Activated T-helper 1 cell treated with anti-CD3 and anti-CD28 coated beads, Interleukin-2, amount 50 U/mL, for 16 hours (primary cell): ENCODE results near the gene TAF11L3.
"Not testable (repeated sequence)": the region's sequence is repeated elsewhere in the genome, so short reads cannot be mapped to it uniquely, and the experiment has no call there.

Experiments
- DNase-seq, 2 donors: peaks; one replicate each; pipeline ENCODE4 v3.0.0-alpha.2; 2020; ENCODE audit warnings: low read depth in 1 of 2, low spot score in 1 of 2

TAF11L3 gene

DNA sequence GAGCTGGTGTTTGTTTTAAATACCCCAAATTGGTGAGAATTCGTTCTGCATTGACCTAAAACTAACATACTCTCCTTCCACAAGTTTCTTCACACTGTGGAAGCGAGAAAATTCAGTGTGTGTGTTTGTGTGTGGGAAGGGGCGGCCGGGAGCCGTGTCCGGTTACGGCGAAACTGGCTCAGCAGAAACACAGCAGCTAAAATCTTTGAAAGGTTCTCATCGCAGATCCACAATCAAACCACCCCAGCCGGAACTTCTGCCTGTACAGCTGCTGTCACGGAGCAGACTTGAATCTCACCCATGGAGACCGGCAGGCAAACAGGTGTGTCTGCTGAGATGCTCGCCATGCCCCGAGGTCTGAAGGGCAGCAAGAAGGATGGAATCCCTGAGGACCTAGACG lies at the start of gene TAF11L3:
Gene TAF11L3 (plus strand): TSS at position 301 of the 400 bp plus-strand sequence.
- DNase-seq = not testable (repeated sequence)

DNA sequence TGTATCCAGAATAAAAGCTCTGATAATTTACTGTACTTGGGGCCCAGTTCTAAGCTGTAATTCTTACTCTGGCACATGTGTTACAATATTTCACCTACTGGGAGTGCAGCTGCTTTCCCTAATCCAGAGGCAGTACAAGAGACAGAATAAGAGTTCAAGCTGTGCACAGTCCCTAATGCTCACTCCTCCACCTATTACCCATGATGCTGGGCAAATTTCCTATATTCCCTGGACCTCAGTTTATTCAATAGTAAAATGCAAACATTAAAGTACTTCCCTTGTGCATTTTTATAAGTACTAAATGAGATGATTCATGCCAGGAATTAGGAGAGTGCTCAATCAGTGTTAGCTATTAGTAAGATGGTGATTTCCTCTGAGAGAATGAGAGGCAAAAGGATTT lies 48.1 kb upstream of the TAF11L3 start:
- DNase-seq = no peak

DNA sequence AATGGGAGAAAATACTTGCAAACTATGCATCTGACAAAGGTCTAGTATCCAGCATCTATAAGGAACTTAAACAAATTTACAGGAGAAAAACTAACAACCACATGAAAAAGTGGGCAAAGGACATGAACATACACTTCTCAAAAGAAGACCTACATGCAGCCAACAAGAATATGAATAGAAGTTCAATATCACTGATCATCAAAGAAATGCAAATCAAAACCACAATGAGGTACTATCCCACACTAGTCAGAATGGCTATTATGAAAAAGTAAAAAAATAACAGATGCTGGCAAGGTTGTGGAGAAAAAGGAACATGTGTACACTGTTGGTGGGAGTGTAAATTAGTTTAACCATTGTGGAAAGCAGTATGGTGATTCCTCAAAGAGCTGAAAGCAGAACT lies 43.1 kb upstream of the TAF11L3 start:
- not testable (repeated sequence) for DNase-seq

DNA sequence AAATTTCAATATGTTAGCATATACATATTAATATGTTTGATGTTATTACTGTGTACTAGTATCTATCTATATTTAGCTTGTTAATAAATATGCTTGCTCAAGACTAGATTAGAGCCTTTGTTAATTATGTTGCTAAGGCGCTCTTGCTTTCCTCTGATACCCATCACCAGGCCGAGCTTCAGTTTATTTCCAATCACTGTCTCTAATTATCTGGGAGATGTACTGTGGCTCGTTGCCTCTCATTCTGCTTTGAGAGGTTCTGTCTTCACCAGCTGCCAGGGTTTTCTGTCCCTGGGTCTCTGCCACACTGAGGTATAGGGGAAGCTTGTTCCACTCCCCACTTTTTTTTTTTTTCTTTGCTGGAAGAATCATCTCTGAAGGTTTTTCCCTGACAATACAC lies 41.1 kb upstream of the TAF11L3 start:
- no peak for DNase-seq

DNA sequence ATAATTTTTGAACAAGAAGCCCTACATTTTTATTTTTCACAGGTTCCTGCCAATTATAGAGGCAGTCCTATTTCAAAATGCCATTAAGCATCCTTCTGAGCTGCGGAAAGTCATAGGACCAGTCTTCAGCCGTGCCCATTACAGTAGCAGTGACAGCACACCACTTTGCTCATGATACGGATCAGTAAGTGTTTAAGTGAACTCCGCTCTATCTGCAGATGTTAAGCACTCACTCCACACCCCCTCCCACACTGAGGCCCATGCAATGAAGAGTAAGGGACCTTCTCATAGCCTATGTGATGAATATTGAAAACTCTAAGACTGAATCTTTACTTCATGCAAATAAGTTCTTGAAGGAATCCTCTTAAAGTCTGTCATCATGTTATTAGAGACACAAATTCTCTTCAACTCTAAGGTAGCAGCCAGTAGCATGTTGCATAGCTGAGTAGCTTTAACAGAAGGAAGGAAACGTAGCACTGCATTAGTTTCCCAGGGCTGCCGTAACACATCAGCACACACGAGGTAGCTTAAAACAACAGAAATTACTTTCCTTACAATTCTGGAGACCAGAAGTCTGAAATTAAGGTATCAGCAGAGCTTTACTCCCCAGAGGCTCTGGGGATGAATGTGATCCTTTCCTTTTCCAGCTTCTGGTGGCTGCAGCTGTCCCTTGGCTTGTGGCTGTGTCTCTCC lies 40.4 kb upstream of the TAF11L3 start:
- no peak for DNase-seq

DNA sequence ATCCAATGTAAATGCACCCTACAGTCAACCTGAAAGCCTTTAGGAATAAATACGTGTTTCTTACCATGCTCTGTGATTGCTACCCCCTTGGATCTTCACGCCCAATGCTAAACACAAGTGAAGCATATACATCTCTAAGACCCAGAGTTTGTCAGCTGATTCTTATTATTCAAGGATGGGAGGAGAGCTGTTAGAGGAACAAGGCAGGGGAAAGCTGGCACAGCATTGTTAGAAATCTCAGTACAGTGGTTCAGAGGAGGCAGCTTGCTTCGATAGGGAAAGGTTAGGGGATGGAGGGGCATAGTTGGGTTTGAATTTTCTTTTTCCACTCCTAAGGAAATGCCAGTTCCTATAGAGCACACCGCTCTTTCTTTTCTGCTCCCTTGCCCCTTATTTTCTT lies 36.8 kb upstream of the TAF11L3 start:
- no peak for DNase-seq

DNA sequence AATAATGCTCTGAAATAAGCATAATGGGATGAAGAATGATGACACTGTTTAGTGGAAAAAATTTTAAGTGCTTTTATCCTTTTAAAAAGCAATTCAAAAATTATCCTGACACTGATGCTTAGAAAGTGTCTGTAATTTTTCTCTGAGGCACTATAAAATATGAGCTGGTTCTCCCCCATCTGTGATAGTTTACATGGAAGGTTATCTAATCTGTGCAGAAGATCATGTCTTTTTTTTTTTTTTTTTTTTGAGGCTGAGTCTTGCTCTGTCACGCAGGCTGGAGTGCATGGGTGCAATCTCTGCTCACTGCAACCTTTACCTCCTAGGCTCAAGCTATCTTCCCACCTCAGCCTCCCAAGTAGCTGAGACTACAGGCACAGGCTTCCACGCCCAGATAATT lies 35.4 kb upstream of the TAF11L3 start:
- DNase-seq = no peak

DNA sequence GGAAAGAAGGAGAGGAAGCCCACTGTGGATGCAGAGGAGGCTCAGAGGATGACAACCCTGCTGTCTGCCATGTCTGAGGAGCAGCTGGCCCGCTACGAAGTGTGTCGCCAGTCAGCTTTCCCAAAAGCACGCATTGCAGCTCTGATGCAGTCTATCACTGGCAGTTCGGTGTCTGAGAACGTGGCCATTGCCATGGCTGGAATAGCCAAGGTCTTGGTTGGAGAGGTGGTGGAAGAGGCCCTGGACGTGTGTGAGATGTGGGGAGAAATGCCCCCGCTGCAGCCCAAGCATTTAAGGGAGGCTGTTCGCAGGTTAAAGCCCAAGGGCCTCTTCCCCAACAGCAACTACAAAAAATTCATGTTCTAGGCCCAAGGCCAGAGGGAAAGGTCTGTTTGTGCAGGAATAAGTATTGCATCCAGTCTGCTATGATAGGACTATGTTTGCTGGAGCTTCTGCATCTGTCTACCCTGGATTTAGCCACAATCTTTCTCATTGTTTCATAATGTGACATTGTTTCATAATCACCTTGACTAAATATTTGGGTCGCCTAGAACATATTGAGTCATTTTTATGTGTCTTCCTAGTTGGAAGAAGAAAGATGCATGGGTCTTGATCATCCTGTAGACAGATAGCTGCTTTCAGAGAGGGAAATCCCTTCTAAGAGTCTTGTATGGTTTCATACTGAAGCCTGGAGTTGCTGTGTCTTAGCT lies 31.5 kb upstream of the TAF11L3 start:
- not testable (repeated sequence) for DNase-seq

DNA sequence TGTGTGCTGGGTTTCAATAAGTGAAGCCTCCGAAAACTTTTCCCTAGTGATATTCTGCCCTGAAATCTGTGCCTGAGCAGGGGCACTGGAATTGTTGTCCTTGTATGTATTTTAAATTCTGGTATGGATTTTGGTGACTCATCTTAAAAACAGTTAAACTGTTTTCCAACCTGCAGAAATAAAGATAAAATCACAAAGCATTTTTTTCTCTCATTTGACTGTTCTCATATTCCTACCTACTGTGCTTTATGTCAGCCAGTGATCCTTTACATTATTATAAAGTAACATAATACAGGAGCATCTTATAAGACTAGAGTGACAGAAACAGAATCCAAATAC lies 31.0 kb upstream of the TAF11L3 start:
- no peak for DNase-seq

DNA sequence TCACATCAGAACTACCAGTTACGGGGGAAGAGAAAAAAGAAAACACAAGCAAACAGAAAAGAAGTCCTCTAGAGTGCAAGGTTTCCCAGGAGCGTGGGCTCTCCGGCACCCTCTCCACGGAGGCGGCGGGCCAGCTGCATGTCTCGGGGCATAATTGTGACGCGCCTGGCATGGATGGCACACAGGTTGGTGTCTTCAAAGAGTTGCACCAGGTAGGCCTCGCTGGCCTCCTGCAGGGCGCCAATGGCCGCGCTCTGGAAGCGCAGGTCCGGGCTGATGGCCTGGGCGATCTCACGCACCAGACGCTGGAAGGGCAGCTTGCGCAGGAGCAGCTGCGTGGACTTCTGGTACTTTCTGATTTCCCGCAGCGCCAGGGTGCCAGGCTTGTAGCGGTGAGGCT lies 26.9 kb upstream of the TAF11L3 start:
- DNase-seq = not testable (repeated sequence)

DNA sequence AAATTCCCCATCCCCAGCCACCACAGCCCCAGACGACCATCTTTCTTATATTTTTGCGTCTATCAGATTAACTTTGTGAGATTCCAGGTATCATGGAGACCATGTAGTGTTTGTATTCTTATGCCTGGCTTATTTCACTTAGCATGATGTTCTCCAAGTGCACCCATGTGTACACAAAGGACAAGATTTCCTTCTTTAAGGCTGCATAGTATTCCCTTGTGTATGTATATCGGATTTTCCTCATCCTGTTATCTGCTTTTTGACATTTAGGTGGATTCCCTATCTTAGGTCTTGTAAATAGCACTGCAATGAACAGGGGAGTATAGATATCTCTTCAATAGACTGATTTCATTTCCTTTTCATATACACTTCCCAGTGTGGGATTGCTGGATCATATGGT lies 25.4 kb upstream of the TAF11L3 start:
- DNase-seq = no peak

DNA sequence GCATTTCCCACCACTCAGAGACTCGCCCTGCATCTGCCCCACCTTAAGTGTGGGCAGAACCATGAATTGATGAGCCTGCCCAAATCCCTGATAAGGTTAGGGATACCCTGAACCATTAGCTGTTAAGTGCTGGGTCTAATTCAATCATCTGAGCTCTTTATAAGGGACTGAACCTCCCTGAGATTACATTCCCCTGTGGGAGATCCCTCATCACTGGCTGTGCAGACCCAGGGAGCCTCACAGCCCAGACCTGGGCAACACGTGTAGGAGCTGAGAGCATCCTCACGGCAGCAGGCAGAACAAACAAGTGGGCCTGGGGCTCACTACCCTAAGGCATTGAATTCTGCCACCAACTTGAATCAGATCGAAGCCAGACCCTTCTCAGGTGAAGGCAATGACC lies 20.7 kb upstream of the TAF11L3 start:
- no peak for DNase-seq

DNA sequence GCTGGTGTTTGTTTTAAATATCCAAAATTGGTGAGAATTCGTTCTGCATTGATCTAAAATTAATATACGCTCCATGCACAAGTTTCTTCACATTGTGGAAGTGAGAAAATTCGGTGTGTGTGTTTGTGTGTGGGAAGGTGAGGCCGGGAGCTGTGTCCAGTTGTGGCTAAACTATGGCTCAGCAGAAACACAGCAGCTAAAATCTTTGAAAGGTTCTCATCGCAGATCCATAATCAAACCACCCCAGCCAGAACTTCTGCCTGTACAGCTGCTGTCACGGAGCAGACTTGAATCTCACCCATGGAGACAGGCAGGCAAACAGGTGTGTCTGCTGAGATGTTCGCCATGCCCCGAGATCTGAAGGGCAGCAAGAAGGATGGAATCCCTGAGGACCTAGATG lies 20.2 kb upstream of the TAF11L3 start, which contains the start of gene TAF11L2:
Gene TAF11L2 (plus strand): TSS at position 301 of the 400 bp plus-strand sequence.
- DNase-seq = not testable (repeated sequence)

DNA sequence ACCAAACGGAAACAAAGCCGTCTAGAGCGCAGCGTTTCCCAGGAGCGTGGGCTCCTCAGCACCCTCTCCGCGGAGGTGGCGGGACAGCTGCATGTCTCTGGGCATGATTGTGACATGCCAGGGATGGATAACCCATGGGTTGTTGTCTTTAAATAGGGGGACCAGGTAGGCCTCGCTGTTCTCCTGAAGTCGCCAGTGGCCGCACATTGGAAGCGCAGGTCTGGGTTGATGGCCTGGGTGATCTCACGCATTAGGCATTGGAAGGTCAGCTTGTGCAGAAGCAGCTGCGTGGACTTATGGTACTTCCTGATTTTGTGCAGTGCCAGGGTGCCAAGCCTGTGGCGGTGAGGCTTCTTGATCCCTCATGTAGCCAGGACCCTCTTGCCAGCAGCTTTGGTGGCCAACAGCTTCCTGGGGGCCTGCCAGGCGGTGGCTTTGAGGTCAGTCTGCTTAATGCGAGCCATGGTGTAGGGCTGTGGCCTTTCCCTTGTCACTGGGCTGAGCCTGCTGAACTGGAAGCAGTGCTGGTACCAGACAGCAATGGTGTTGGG lies 6.3 kb upstream of the TAF11L3 start:
- no peak for DNase-seq

DNA sequence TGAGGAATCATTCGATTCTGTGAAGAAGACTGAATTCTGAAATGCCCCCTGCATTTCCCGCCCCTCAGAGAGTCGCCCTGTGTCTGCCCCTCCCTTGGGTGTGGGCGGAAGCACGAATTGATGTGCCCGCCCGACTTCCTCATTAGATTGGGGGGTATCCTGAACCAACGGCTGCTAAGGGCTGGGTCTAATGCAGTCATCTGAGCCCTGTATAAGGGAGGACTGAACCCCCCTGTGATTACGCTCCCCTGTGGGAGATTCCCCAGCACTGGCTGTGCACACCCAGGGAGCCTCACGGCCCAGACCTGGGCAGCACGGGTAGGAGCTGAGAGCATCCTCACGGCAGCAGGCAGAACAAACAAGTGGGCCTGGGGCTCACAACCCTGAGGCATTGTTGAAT lies 641 bp upstream of the TAF11L3 start:
- DNase-seq = not testable (repeated sequence)

DNA sequence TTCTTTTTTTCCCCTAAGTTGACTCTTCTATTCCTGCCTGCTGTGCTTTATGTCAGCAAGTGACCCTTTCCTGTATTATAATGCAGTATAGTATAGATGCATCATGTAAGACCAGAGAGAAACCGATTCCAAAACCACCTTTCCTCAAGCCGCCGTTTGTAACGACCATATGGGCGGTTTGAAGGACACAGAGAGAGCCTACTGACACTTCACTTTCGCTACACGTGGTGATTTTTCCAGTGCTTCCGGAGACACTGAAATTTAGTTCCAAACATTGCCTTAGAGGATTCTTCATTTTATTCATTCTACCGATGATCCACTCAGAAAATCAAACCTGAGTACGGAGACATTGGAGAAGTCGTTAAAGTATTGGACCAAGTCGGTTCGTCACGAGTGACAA lies 1.3 kb downstream of the TAF11L3 start:
- DNase-seq = not testable (repeated sequence)

DNA sequence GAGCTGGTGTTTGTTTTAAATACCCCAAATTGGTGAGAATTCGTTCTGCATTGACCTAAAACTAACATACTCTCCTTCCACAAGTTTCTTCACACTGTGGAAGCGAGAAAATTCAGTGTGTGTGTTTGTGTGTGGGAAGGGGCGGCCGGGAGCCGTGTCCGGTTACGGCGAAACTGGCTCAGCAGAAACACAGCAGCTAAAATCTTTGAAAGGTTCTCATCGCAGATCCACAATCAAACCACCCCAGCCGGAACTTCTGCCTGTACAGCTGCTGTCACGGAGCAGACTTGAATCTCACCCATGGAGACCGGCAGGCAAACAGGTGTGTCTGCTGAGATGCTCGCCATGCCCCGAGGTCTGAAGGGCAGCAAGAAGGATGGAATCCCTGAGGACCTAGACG lies 3.3 kb downstream of the TAF11L3 start, which contains the start of gene TAF11L4:
Gene TAF11L4 (plus strand): TSS at position 301 of the 400 bp plus-strand sequence.
- not testable (repeated sequence) for DNase-seq

DNA sequence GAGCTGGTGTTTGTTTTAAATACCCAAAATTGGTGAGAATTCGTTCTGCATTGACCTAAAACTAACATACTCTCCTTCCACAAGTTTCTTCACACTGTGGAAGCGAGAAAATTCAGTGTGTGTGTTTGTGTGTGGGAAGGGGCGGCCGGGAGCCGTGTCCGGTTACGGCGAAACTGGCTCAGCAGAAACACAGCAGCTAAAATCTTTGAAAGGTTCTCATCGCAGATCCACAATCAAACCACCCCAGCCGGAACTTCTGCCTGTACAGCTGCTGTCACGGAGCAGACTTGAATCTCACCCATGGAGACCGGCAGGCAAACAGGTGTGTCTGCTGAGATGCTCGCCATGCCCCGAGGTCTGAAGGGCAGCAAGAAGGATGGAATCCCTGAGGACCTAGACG lies 6.8 kb downstream of the TAF11L3 start, which contains the start of gene TAF11L5:
Gene TAF11L5 (plus strand): TSS at position 301 of the 400 bp plus-strand sequence.
- not testable (repeated sequence) for DNase-seq

DNA sequence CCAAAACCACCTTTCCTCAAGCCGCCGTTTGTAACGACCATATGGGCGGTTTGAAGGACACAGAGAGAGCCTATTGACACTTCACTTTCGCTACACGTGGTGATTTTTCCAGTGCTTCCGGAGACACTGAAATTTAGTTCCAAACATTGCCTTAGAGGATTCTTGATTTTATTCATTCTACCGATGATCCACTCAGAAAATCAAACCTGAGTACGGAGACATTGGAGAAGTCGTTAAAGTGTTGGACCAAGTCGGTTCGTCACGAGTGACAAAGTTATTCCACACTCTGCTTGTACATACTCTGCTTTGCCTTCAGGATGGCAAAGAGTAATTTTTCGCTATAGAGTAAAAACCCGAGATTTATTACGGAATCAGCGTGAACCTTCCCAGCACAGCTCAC lies 8.3 kb downstream of the TAF11L3 start:
- DNase-seq = not testable (repeated sequence)

DNA sequence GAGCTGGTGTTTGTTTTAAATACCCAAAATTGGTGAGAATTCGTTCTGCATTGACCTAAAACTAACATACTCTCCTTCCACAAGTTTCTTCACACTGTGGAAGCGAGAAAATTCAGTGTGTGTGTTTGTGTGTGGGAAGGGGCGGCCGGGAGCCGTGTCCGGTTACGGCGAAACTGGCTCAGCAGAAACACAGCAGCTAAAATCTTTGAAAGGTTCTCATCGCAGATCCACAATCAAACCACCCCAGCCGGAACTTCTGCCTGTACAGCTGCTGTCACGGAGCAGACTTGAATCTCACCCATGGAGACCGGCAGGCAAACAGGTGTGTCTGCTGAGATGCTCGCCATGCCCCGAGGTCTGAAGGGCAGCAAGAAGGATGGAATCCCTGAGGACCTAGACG lies 10.2 kb downstream of the TAF11L3 start, which contains the start of gene TAF11L6:
Gene TAF11L6 (plus strand): TSS at position 301 of the 400 bp plus-strand sequence.
- not testable (repeated sequence) for DNase-seq
